ENCODE results near the gene MAP4K3.

MAP4K3 gene

DNA sequence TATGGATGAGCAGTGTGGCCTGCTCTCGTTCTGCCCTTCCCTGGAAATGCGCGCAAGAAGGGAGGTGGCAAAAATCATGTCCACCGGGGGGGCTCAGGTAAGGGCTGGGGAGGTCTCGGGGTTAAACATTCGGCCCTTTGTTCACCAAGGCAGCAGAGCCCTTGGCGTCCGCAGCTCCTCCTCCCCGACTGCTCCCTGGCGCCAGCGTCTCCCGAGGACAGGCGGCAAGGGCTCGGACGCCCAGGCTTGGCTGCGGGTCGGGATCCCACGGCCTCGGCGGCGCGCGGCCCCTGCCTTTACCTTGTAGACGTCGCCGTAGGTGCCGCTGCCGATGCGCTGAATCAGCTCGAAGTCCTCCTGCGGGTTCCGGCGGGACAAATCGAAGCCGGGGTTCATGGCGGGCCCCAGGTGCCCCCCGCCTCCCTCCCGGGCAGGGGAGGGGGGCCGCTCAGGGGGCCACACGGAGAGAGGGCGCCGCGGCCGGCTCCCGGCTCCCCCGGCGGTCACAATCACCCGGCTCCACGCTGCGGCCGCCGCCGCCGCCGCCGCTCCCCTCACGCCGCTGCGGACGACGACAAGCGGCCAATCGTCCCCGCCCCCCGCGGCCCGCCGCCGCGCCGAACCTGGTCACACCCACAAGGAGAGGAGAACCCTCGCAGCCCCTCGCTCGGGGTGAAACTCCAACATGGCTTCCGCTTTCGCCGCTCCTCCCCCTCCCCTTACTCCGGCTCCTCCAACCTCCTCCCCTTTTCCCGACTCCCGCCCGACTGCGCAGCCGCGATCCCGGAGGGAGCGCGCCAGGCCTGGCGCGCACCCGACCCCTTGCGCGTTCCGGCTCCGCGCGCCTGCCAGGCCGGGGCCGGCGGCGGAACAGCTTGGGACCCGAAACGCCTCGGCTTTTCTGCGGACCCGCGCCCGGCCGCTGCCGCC lies at the start of gene MAP4K3:
MAP4K3 (minus strand) TSS at position 694 of the 930 bp plus-strand sequence; CDS start at position 396, 298 bp downstream.
- Mint-ChIP-seq H3K27me3 (no peaks in the 10 kb centered on the region), H3K9me3 (no peaks in the 10 kb centered on the region), H3K27ac (peak within 1 kb of the TSS; percentile 90), H3K4me3 (peak within 1 kb of the TSS; percentile 89), H3K36me3 (ENCODE audit: low read depth) (peaks cover 3% of the 10 kb centered on the region), H3K4me1 (peaks cover 69% of the 10 kb centered on the region)
- DNase-seq (peak; percentile 86), ATAC-seq (peak; percentile 72)

- ATAC-seq (no peak), DNase-seq (no peak)
- Mint-ChIP-seq H3K4me3 (no peak overlapping the region), H3K27ac (no peak overlapping the region), H3K27me3 (peaks cover 7% of the 10 kb centered on the region), H3K36me3 (ENCODE audit: low read depth) (peaks cover 2% of the 10 kb centered on the region), H3K4me1 (peaks cover 7% of the 10 kb centered on the region), H3K9me3 (no peaks in the 10 kb centered on the region)
These were observed 49.0 kb upstream of the MAP4K3 start for GRCh38 chr2:39486071-39486470.

DNA sequence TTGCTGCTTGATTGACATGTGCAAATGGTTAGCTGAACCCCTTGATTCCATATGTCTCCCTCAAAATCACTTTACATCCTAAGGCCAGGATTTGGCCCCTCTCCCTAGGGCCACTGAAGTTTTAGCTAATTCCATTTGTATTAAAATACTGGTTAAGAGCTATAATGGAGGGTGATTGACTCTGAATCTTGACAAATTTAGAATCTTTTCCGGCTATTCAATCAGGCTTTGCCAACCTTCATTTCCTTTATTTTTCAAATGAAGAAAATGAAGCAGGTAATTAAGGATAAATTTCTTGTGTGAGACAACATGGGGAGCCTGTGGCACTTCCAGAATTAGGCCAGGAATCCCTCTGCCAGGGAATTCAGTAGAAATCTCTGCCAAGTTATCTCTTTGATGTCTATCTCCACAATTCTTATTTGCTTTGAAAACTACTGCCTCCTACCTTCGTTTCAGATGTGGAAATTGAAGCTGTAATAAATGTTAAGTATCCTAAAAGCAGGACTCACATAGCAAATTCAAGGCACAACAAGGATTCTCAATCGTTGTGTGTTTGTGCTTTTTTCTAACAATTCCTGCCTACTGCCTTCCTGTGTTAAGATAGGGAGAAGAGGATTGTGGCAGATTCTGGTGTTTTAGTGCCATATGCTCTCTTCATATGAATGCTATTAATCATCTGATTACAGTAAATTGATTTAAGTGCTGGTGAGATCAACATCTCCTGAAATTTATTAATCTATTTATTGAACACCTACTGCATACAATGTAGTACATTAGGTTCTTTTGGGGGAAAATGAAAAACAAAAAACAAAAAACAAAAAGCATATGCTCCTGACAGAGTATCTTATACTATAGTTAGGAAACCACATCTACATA lies 47.8 kb upstream of the MAP4K3 start:
- Mint-ChIP-seq H3K36me3 (ENCODE audit: low read depth) (no peaks in the 10 kb centered on the region), H3K9me3 (no peaks in the 10 kb centered on the region), H3K27ac (no peak overlapping the region), H3K4me3 (no peak overlapping the region), H3K27me3 (peaks cover 6% of the 10 kb centered on the region), H3K4me1 (peaks cover 4% of the 10 kb centered on the region)
- ATAC-seq, result no peak
- DNase-seq, result no peak

DNA sequence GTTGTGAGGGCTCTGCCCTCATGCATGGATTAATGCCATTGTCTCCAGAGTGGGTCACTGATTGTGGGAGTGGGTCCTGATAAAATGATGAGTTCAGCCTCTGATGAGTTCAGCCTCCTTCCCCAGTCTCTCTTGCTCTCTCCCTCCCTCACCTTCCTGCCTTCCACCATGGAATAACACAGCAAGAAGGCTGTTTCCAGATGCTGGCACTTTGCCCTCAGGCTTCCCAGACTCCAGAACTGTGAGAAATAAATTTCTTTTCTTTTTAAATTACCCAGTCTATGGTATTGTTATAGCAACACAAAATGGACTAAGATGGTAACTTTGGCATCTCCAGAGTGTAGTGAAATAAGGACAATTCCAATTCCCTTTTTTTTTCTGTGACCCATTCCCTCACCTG lies 47.1 kb upstream of the MAP4K3 start:
- peaks cover under 1% of the 10 kb centered on the region for H3K36me3 Mint-ChIP-seq (ENCODE audit: low read depth)
- no peak overlapping the region for H3K27ac Mint-ChIP-seq
- DNase-seq (no peak), ATAC-seq (no peak)
- peaks cover 6% of the 10 kb centered on the region for H3K27me3 Mint-ChIP-seq
- H3K4me1 Mint-ChIP-seq, result peaks cover 4% of the 10 kb centered on the region
- no peaks in the 10 kb centered on the region for H3K9me3 Mint-ChIP-seq
- no peak overlapping the region for H3K4me3 Mint-ChIP-seq

GRCh38 chr2:39483534-39483933 lies 46.4 kb upstream of the MAP4K3 start:
- DNase-seq (no peak), ATAC-seq (no peak)
- no peak overlapping the region for H3K4me3 Mint-ChIP-seq
- peaks cover 8% of the 10 kb centered on the region for H3K4me1 Mint-ChIP-seq
- peaks cover 6% of the 10 kb centered on the region for H3K27me3 Mint-ChIP-seq
- H3K27ac Mint-ChIP-seq, result no peak overlapping the region
- no peaks in the 10 kb centered on the region for H3K9me3 Mint-ChIP-seq
- peaks cover 3% of the 10 kb centered on the region for H3K36me3 Mint-ChIP-seq (ENCODE audit: low read depth)

GRCh38 chr2:39481611-39482010 lies 44.5 kb upstream of the MAP4K3 start:
- DNase-seq (no peak), ATAC-seq (no peak)
- no peak overlapping the region for H3K27ac Mint-ChIP-seq

DNA sequence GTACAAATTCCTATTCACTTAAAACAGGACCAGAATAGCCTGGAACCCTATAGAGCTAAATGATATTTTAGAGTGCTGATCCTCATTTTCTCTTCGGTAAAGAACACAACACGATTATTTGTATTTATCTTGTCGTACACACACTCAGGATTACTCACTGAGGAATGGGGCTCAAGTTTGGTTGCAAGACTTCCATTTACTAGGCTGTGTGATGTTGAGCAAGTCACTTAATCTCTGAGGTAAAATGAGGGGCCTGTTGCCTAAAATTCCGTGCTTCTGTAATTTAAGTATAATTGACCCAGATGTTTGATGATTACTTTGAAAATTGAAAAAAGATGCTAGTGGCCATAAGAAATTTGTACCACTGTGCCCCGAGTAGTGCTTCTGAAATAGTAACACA lies 42.6 kb upstream of the MAP4K3 start:
- DNase-seq (no peak), ATAC-seq (no peak)
- peaks cover 17% of the 10 kb centered on the region for H3K9me3 Mint-ChIP-seq
- H3K4me1 Mint-ChIP-seq, result peaks cover 18% of the 10 kb centered on the region
- no peak overlapping the region for H3K27ac Mint-ChIP-seq
- peaks cover 19% of the 10 kb centered on the region for H3K36me3 Mint-ChIP-seq (ENCODE audit: low read depth)
- peaks cover 4% of the 10 kb centered on the region for H3K27me3 Mint-ChIP-seq
- H3K4me3 Mint-ChIP-seq, result no peak overlapping the region

More at GRCh38 chr2:39481611-39482010, 44.5 kb upstream of the MAP4K3 start:
- Mint-ChIP-seq H3K36me3 (ENCODE audit: low read depth) (peaks cover 17% of the 10 kb centered on the region), H3K9me3 (peaks cover 14% of the 10 kb centered on the region), H3K4me1 (peaks cover 13% of the 10 kb centered on the region), H3K4me3 (no peak overlapping the region), H3K27me3 (peaks cover 4% of the 10 kb centered on the region)

DNA sequence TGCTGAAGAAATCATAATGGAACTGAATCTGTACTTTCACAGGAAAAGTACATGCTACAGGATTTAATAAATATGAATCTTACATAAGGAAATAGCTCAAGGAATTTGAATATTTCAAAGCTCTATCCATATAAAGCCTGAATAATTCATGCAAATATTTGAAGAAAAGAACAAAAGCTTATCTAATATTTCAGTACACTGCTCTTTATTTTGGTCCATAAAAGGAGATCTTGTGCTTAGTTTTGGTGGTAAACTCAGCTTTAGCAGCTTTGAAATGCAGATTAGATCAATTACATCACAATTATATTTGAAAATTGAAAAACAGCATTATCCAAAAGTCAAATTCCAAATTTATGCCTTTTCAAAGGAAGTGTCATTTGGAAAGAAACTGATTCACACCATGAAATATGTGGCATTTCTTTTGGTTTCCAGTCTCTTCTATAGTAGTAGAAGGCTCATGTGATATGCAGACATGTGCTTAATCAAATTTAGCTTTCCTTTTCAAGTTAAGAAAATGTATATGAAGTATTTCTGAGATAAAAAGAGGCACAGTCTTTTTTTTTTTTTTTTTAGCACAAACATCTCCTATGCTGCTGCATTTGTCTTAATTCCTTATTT lies 42.1 kb upstream of the MAP4K3 start:
- H3K4me1 Mint-ChIP-seq, result peaks cover 18% of the 10 kb centered on the region
- no peak overlapping the region for H3K4me3 Mint-ChIP-seq
- peaks cover 19% of the 10 kb centered on the region for H3K36me3 Mint-ChIP-seq (ENCODE audit: low read depth)
- H3K27me3 Mint-ChIP-seq, result peaks cover 4% of the 10 kb centered on the region
- no peak for ATAC-seq
- peaks cover 17% of the 10 kb centered on the region for H3K9me3 Mint-ChIP-seq
- no peak for DNase-seq
- H3K27ac Mint-ChIP-seq, result no peak overlapping the region

GRCh38 chr2:39476524-39476923 lies 39.4 kb upstream of the MAP4K3 start:
- peaks cover 17% of the 10 kb centered on the region for H3K9me3 Mint-ChIP-seq
- H3K27ac Mint-ChIP-seq, result no peak overlapping the region
- ATAC-seq (no peak), DNase-seq (no peak)
- no peaks in the 10 kb centered on the region for H3K27me3 Mint-ChIP-seq
- H3K4me1 Mint-ChIP-seq, result peaks cover 13% of the 10 kb centered on the region
- H3K4me3 Mint-ChIP-seq, result no peak overlapping the region
- H3K36me3 Mint-ChIP-seq (ENCODE audit: low read depth), result peaks cover 19% of the 10 kb centered on the region

- no peak for DNase-seq
- H3K4me3 Mint-ChIP-seq, result no peak overlapping the region
- no peak for ATAC-seq
These were observed 37.9 kb upstream of the MAP4K3 start for GRCh38 chr2:39475006-39475405.

GRCh38 chr2:39470580-39470979 lies 33.5 kb upstream of the MAP4K3 start:
- no peak for ATAC-seq
- Mint-ChIP-seq H3K9me3 (no peaks in the 10 kb centered on the region), H3K4me3 (no peak overlapping the region), H3K27me3 (no peaks in the 10 kb centered on the region), H3K4me1 (peaks cover 33% of the 10 kb centered on the region), H3K27ac (no peak overlapping the region), H3K36me3 (ENCODE audit: low read depth) (peaks cover 3% of the 10 kb centered on the region)
- no peak for DNase-seq

More at GRCh38 chr2:39475006-39475405, 37.9 kb upstream of the MAP4K3 start:
- no peaks in the 10 kb centered on the region for H3K27me3 Mint-ChIP-seq
- H3K36me3 Mint-ChIP-seq (ENCODE audit: low read depth), result peaks cover 19% of the 10 kb centered on the region
- peaks cover 17% of the 10 kb centered on the region for H3K9me3 Mint-ChIP-seq
- H3K27ac Mint-ChIP-seq, result no peak overlapping the region
- H3K4me1 Mint-ChIP-seq, result peaks cover 23% of the 10 kb centered on the region

DNA sequence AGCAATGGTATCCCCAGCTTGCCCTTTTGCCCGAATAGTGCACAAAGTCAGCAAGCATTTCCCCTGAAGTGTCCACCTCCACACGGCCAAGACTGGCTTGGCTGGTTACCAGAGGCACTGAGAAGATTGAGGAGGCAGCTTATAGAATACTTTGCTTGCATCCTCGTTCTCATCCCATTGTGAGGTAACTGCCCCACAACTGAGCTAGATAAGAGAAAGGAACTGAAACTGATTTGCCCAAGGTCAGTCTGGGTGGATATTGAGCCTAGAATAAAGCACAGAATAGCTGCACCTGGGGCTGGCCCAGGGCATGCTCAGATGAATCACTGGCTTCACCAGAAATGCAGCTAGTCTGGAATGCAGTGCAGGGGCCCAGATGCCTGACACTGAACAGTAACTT lies 32.7 kb upstream of the MAP4K3 start:
- Mint-ChIP-seq H3K4me1 (peaks cover 32% of the 10 kb centered on the region), H3K4me3 (no peak overlapping the region), H3K27me3 (no peaks in the 10 kb centered on the region), H3K27ac (no peak overlapping the region), H3K36me3 (ENCODE audit: low read depth) (no peaks in the 10 kb centered on the region), H3K9me3 (no peaks in the 10 kb centered on the region)
- DNase-seq (no peak), ATAC-seq (peak; percentile 70)

- Mint-ChIP-seq H3K4me3 (no peak overlapping the region), H3K27ac (no peak overlapping the region), H3K36me3 (ENCODE audit: low read depth) (no peaks in the 10 kb centered on the region), H3K27me3 (no peaks in the 10 kb centered on the region), H3K9me3 (no peaks in the 10 kb centered on the region), H3K4me1 (peaks cover 32% of the 10 kb centered on the region)
- DNase-seq, result no peak
- ATAC-seq, result no peak
These were observed 31.7 kb upstream of the MAP4K3 start for GRCh38 chr2:39468579-39469451.
